Measurements from ENCODE around the gene MAP2K6.
"Not testable (repeated sequence)": the region's sequence is repeated elsewhere in the genome, so short reads cannot be mapped to it uniquely, and the experiment has no call there.

MAP2K6 gene

DNA sequence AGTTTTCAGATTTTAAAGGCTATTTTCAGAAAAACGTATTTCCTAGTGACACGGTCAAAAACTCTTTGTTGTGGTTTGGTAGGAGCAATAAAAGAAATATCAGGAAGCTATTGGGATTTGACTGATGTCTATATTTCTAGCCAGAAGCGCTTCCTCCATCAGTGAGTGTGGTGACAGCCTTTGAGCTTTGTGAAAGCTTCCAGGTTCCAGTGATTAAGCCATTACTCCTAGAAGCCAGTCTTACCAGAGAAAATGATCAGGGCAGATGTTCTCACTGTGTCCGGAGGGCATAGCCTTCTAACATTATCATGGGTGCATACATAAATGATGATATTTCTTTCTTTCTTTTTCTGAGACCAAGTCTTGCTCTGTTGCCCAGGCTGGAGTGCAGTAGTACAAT, 39.6 kb downstream of the MAP2K6 start:
- DNase-seq (ENCODE audit: low read depth in 2 of 2, low spot score in 1 of 2) = no peak

DNA sequence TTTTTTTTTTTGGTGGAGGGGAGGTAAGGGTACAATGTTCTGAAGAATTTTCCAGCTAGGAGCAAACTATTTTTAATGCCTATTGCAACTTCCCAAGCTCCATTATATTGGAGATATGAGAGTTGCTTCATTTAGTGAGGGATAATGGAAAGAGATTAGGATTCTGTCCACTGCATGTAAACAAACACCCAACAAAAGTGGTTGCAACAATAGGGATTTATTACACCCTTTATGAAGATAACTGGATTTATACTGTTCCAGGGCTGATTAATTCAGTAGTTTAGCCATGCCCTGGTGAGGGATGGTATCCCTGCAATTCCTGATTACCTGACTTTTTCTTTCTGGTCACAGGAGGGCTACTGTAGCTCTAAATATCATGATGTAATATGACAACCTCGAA, 40.5 kb downstream of the MAP2K6 start:
- no peak for DNase-seq (ENCODE audit: low read depth in 2 of 2, low spot score in 1 of 2)

GRCh38 chr17:69457603-69458002, 43.1 kb downstream of the MAP2K6 start:
- DNase-seq (ENCODE audit: low read depth in 2 of 2, low spot score in 1 of 2) = no peak

DNA sequence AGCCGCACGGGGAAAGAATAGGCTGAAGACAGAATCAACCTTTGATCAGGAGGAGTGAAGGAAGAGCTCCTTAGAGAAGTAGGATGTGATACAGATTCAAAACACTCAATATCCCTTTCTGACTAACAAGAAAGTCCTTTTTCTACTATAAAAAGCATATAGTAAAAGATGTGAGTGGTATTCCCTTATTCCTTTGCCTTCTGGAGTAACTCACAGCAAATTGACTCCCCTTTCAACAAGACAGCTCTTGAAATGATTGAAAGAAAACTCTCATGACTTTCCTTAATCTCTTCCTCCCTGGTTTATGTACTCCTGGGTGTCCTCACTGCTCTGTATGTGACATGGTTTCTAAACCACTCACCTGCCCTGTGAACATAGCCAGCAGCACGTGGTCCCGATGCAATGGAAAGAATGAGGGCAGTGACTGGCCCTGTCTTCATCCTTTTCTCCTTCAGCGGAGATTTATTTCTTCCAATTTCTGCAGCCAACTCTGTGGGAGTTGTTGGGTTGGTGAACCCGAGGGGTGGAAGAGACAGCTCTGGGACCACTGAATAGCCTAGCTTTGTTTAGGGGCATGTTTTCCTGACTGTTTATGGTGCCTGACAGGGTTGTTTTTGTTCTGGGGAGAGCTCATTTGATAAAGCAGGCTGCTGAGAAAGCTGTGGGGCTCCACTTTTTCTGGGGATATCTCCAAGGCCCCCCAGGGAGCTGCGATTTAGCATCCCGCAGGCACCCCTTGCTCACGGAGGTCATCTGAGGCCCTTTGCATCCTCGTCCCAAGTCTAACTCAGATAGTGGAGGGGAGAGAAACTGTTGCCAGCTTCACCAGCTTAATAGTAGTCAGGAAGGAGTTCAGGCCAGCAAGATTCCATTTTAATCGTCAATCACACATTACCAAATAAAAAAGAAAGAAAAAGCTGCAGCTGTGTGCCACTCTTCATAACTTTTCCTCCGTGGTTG, 46.7 kb downstream of the MAP2K6 start:
- no peak for DNase-seq (ENCODE audit: low read depth in 2 of 2, low spot score in 1 of 2)

DNA sequence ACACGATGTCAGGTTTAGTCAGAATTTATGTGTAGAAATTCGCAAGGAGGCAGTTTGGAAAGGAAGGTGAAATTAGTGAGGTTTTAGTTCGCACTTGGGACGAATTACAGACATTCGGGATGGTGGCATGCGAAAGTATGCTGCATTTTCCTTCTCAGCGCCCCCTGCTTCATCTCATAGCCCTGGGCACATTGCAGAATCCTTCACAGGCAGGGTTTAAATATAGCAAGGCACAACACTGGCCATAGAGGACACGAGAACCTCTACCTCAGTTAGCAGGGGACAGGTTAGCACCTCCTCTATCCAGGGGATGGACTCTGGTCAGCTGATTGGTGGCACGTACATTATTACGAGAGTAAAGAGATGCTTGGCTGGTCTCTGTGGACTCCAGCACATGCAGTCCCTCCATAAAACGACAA, 47.5 kb downstream of the MAP2K6 start:
- DNase-seq (ENCODE audit: low read depth in 2 of 2, low spot score in 1 of 2) = no peak

- no peak for DNase-seq (ENCODE audit: low read depth in 2 of 2, low spot score in 1 of 2)
Observed at GRCh38 chr17:69462882-69463281, 48.4 kb downstream of the MAP2K6 start.

DNA sequence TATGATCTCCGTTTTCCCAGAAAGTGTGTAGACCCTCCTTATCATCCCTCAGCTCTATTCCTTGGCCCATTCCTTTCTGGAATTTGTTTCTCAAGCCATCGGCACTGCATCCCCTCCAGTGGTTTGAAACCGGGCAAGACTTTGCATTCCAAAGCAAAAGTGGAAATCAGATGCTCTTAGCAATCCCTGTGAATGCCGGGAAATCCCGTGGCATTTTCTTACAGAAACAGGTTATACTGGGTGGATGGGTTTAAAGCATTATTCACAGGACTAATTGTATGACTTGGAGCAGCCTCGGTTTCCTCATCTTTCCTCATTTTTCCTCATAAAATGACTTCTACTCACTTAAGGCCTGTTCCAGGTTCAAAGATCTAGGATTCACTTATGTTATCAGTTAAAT, 52.0 kb downstream of the MAP2K6 start:
- DNase-seq (ENCODE audit: low read depth in 2 of 2, low spot score in 1 of 2) = no peak

- DNase-seq (ENCODE audit: low read depth in 2 of 2, low spot score in 1 of 2) = no peak
Observed at GRCh38 chr17:69466905-69467667, 52.6 kb downstream of the MAP2K6 start.

- no peak for DNase-seq (ENCODE audit: low read depth in 2 of 2, low spot score in 1 of 2)
Observed at GRCh38 chr17:69468207-69468606, 53.7 kb downstream of the MAP2K6 start.

- DNase-seq (ENCODE audit: low read depth in 2 of 2, low spot score in 1 of 2) = no peak
Observed at GRCh38 chr17:69470702-69471101, 56.2 kb downstream of the MAP2K6 start.

DNA sequence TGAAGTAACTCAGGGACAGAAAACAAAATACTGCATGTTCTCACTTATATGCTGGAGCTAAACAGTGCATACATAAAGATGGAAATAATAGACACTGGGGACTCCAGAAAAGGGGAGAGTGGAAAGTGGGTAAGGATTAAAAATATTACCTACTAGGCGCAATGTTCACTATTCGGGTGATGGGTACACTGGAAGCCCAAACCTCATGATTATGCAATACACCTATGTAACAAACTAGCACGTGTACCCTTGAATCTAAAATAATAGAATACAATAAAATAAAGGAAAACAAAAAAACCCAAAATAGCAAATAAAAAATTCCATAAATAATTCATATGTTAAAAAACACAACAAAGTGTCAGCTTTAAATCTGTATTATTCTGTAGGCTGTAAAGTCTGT, 56.9 kb downstream of the MAP2K6 start:
- no peak for DNase-seq (ENCODE audit: low read depth in 2 of 2, low spot score in 1 of 2)

- no peak for DNase-seq (ENCODE audit: low read depth in 2 of 2, low spot score in 1 of 2)
Observed at GRCh38 chr17:69473841-69474831, 59.6 kb downstream of the MAP2K6 start.

DNA sequence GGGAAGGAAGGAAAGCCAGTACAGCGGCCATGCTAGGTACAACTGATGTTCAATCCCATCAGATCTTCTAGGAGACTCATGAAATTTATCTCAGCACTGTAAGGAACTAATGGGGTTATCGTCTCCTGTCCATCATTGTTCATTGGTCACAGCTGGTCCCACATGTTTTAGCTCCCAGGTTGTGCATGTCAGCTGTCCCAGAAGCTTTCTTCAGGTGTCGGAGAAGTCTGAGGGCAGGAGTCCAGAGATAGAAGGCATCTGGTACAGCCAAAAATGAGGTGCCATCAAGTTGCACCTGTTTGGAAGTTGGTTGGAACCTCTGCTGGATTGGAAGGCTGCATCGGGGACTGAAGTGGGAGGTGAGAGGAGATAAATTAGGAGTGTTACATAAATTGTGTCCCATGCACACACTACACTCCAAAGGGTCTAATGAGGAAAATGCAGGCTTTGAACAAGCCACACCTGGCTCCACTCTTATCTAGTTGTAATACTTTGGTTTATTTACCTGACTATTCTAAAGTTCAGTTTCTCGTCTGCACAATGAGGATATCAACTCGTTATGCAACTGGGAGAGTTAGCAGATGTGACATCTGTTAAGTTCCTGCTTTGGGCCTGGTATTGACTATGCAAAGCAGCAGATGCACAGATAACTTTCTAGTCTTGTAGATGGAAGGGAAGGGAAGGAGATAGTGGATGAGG, 62.9 kb downstream of the MAP2K6 start:
- DNase-seq (ENCODE audit: low read depth in 2 of 2, low spot score in 1 of 2) = no peak

DNA sequence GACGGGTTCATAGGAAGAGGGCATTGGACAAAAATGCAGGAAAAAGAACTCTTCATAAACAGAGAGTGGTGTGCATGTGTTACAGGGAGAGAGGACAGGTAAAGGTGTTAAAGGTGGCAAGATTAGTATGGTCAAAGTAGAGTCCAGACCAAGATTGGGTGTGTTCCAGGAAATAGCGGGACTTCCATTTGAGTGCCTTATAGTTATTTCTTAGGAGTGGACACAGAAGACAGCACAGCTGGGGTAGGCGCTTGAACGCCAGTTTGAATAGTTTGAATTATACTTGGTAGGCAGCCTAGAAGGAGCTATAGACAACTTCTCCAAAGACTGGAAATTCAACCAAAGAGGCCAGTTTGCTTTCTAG, 63.4 kb downstream of the MAP2K6 start:
- no peak for DNase-seq (ENCODE audit: low read depth in 2 of 2, low spot score in 1 of 2)

- DNase-seq (ENCODE audit: low read depth in 2 of 2, low spot score in 1 of 2) = no peak
Observed at GRCh38 chr17:69478916-69479315, 64.4 kb downstream of the MAP2K6 start.

- not testable (repeated sequence) for DNase-seq (ENCODE audit: low read depth in 2 of 2, low spot score in 1 of 2)
Observed at GRCh38 chr17:69479756-69480155, 65.3 kb downstream of the MAP2K6 start.

- no peak for DNase-seq (ENCODE audit: low read depth in 2 of 2, low spot score in 1 of 2)
Observed at GRCh38 chr17:69480245-69480644, 65.7 kb downstream of the MAP2K6 start.

DNA sequence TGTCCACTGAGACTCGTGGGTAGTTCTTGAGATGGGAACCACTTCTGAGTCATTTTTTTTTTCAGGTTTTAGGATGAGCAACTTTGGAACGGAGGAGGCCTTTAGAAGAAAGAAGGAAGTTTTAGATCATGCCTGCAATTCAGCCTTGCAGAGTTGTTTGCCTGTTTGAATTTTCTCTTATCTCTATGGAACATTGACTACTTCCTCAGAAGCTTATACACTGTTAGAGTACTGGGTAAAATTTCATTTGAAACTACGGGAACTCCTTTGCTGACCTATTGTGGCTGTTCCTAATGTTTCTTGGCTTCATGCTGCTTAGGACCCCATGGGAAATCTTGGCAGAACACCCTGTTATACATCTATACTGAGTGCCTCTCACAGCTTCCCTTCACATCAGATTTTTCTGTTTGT, 70.8 kb downstream of the MAP2K6 start:
- DNase-seq (ENCODE audit: low read depth in 2 of 2, low spot score in 1 of 2) = no peak

- no peak for DNase-seq (ENCODE audit: low read depth in 2 of 2, low spot score in 1 of 2)
Observed at GRCh38 chr17:69485901-69486643, 71.6 kb downstream of the MAP2K6 start.
